ENCODE results near the gene ADCY7. TPM values are rescaled to one million over a fixed set of nuclear protein-coding genes. Genes with fewer than 3 reads are reported as not detected.

The ADCY7 gene
- total and polyA plus RNA-seq, 2 of the 4 experiments (the other 2 are of a cell fraction), result 15.2 to 17.1 TPM

GRCh38 chr16:50363656-50364055 is 97.3 kb downstream of the ADCY7 start:
- in situ Hi-C loops (cut with MboI; ENCODE audit: low sequenced_read_pairs), result loop anchor here (25.0 kb wide), 1 partner anchor 276 kb away; no protein-coding TSS in a partner anchor
- DNase-seq, result no peak
- ChIA-PET POLR2A (ENCODE audit: unreplicated experiment) (no interaction called here), CTCF (interaction anchor here (0.6 to 0.9 kb wide), 2 partner anchors 296 to 443 kb away, joined by 3 read pairs; no protein-coding TSS in a partner anchor)
- no peak overlapping the region for H2BK5ac ChIP-seq (ENCODE audit: low read depth, low read length, poor library complexity, severe bottlenecking)
- no peak overlapping the region for H4K8ac ChIP-seq (ENCODE audit: low read depth in 2 of 2, low read length in 2 of 2)
- BruUV-seq (replicated peaks), result no TSS peak
- no peaks in the 10 kb centered on the region; the same call in 1 of the 2 replicates for H3K9me1 ChIP-seq (ENCODE audit: insufficient read depth, low read length)
- dilution Hi-C loops (cut with HindIII; ENCODE audit: low sequenced_read_pairs, unreplicated experiment), result no loop called here
- no peaks in the 10 kb centered on the region; the same call in 1 of the 2 replicates for H3K4me1 ChIP-seq (ENCODE audit: control insufficient read depth, insufficient read depth, low read length)
- H3K4me2 ChIP-seq (ENCODE audit: low read depth, low read length), result no peak overlapping the region
- no peak overlapping the region for H2BK120ac ChIP-seq (ENCODE audit: low read depth, low read length)
- no peaks in the 10 kb centered on the region for H3K9me3 ChIP-seq (ENCODE audit: control insufficient read depth, insufficient read depth, low read length)
- peaks cover 42 to 45% of the 10 kb centered on the region in 2 experiments for H3K79me1 ChIP-seq (ENCODE audit: low read depth in 1 of 2, low read length in 2 of 2)
- H3K9ac ChIP-seq (ENCODE audit: low read depth, low read length), result no peak overlapping the region
- no peak overlapping the region for H3K56ac ChIP-seq (ENCODE audit: extremely low read depth, insufficient read depth, low read length)
- H3K4ac ChIP-seq (ENCODE audit: low read depth, low read length), result no peak overlapping the region
- peaks cover 30% of the 10 kb centered on the region for H3K36me3 ChIP-seq (ENCODE audit: control insufficient read depth, insufficient read depth, low read length)
- H3K4me3 ChIP-seq (ENCODE audit: insufficient read depth, low read depth, low read length), result no peak overlapping the region
- no peak overlapping the region for H2AK9ac ChIP-seq (replicated peaks; ENCODE audit: low read depth, low read length, poor library complexity)
- TF ChIP-seq CEBPB (IDR thresholded peaks at IDR 0.05; ENCODE audit: low read depth, low read length), result no peak
- TF ChIP-seq MAZ (IDR thresholded peaks at IDR 0.05; ENCODE audit: borderline replicate concordance, low read depth, low read length), result no peak
- no peak for TF ChIP-seq MAFK (IDR thresholded peaks at IDR 0.05; ENCODE audit: low read depth, low read length)
- TF ChIP-seq RCOR1 (IDR thresholded peaks at IDR 0.05; ENCODE audit: insufficient replicate concordance, low read length), result no peak
- no peak for TF ChIP-seq CHD1 (IDR thresholded peaks at IDR 0.05; ENCODE audit: low read depth, low read length)
- TF ChIP-seq USF2 (IDR thresholded peaks at IDR 0.05; ENCODE audit: low read depth, low read length), result no peak
- TF ChIP-seq ELK1 (IDR thresholded peaks at IDR 0.05; ENCODE audit: borderline replicate concordance, low read depth, low read length), result no peak
- no peak for TF ChIP-seq RFX5 (IDR thresholded peaks at IDR 0.05; ENCODE audit: low read depth, low read length)
- TF ChIP-seq POLR2A (IDR thresholded peaks at IDR 0.05; ENCODE audit: low read depth, low read length), result no peak
- TF ChIP-seq RAD21 (IDR thresholded peaks at IDR 0.05; ENCODE audit: low read length), result no peak
- H2AK5ac ChIP-seq (ENCODE audit: low read depth, low read length), result no peak overlapping the region
- no peak overlapping the region for H2BK20ac ChIP-seq (ENCODE audit: low read depth, low read length)
- H4K5ac ChIP-seq (ENCODE audit: low read depth, low read length), result no peak overlapping the region
- H4K91ac ChIP-seq (ENCODE audit: insufficient read depth, low read depth, low read length), result no peak overlapping the region
- no peak overlapping the region for H3K27ac ChIP-seq (ENCODE audit: insufficient read depth, low read length)
- ATAC-seq (ENCODE audit: low read depth), result no peak
- H3K14ac ChIP-seq (replicated peaks; ENCODE audit: low read depth, low read length), result no peak overlapping the region
- no CpG with 5 or more reads among the region's 10 CpGs for WGBS, 2 experiments (ENCODE audit: extremely low coverage in 2 of 2, insufficient read length in 1 of 2)
- H3K18ac ChIP-seq (ENCODE audit: low read depth, low read length), result no peak overlapping the region
- H2AFZ ChIP-seq (replicated peaks; ENCODE audit: low read length, poor library complexity), result no peak overlapping the region
- H3K27me3 ChIP-seq (ENCODE audit: control insufficient read depth, insufficient read depth, low read length), result no peaks in the 10 kb centered on the region
- intact Hi-C loops (cut with micrococcal nuclease), result loop anchor here (2.0 kb wide), 1 partner anchor 133 kb away; no protein-coding TSS in a partner anchor
- H4K20me1 ChIP-seq (ENCODE audit: insufficient read depth, low read length), result peaks cover 14% of the 10 kb centered on the region; the same call in 1 of the 2 replicates
- no peak overlapping the region for H2BK15ac ChIP-seq (ENCODE audit: low read depth, low read length)
- H3K23ac ChIP-seq (ENCODE audit: low read depth, low read length), result no peak overlapping the region

Measured in IMR-90 (cell line).